Transverse colon (tissue), 4 donors: ENCODE results near the gene SLC13A4.

Experiments used
- EP300 ChIP-seq: sonication (generic); formaldehyde crosslinking; IDR thresholded peaks from one replicate; pipeline ENCODE4 v1.6.1; 2017; ENCODE audit warnings: antibody characterized with exemption, low read depth
- POLR2A ChIP-seq: fragments of 450-650 bp; IDR thresholded peaks from one replicate; pipeline ENCODE4 v1.6.1; 2016; ENCODE audit warnings: antibody characterized with exemption, mild to moderate bottlenecking, moderate library complexity
- POLR2AphosphoS5 ChIP-seq, 3 donors: sonication (generic); formaldehyde crosslinking; IDR thresholded peaks; one replicate each; pipeline ENCODE4 v1.6.1; 2016; ENCODE audit warnings: antibody characterized with exemption in 3 of 3
- TF ChIP-seq, protein P1 (sequence below), 5 experiments: fragments of 200-600 bp in 3 of 5; fragments of 450-650 bp in 2 of 5; sonication (generic) in 3 of 5; IDR thresholded peaks; 1 replicate in 2 of 5; 2 replicates in 3 of 5; pipeline ENCODE4 v1.5.1; 2016 to 2017; ENCODE audit warnings: antibody characterized with exemption in 5 of 5, inconsistent platforms in 3 of 5, mild to moderate bottlenecking in 2 of 5, moderate library complexity in 1 of 5

DNA sequence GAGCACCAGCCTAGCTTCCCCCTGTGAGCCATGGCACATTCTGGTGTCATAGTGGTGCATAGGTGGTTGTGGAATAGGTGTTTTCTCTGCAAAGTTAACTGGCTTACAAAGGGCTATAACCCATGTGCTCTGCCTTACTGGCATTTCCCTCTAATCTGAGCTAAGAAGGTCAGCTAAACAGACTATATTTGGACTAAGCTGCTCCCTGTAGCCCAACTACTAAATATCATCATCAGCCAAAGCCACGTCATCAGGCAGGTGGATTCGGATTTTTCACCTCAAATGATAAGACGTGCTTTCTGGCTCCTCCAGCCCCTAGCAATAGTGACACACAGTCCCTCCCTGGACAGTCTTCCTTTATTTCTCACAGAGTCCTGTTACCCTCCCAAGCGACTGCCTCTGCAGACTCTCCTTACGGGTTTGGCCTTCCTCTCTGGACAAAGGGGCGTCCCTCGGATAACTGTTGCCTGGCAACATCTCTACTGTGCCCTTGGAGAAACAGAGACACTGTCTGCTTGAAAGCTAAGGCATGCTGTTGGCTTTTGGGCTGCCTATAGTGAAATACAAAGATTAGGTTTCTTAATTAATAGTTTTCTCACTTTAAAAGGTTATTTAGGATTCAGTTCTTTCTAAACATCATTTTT is 9.1 kb downstream of the SLC13A4 start:
- TF ChIP-seq, protein P1, sequence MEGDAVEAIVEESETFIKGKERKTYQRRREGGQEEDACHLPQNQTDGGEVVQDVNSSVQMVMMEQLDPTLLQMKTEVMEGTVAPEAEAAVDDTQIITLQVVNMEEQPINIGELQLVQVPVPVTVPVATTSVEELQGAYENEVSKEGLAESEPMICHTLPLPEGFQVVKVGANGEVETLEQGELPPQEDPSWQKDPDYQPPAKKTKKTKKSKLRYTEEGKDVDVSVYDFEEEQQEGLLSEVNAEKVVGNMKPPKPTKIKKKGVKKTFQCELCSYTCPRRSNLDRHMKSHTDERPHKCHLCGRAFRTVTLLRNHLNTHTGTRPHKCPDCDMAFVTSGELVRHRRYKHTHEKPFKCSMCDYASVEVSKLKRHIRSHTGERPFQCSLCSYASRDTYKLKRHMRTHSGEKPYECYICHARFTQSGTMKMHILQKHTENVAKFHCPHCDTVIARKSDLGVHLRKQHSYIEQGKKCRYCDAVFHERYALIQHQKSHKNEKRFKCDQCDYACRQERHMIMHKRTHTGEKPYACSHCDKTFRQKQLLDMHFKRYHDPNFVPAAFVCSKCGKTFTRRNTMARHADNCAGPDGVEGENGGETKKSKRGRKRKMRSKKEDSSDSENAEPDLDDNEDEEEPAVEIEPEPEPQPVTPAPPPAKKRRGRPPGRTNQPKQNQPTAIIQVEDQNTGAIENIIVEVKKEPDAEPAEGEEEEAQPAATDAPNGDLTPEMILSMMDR (IDR thresholded peaks at IDR 0.05), result no peak
- TF ChIP-seq POLR2A, result no peak
- no peak for TF ChIP-seq POLR2AphosphoS5 (IDR thresholded peaks at IDR 0.05)
- TF ChIP-seq EP300, result no peak
